DOHH2 (cell line): ENCODE data around the gene SRC.

ENCODE experiments used
- H3F3A ChIP-seq: fragments of 200-600 bp; sonication (generic), shearing (Covaris generic); 2 replicates; pipeline ENCODE4 v1.6.0; 2016; ENCODE audit warnings: antibody characterized with exemption, mild to moderate bottlenecking; ENCODE audit not compliant: control insufficient read depth, insufficient read depth
- H3K27ac ChIP-seq: fragments of 200-600 bp; sonication (generic); 2 replicates; pipeline ENCODE4 v1.5.1; 2014; ENCODE audit warnings: low read depth, mild to moderate bottlenecking, low read length, moderate library complexity
- H3K27me3 ChIP-seq: fragments of 200-600 bp; sonication (generic); 2 replicates; pipeline ENCODE4 v1.6.1; 2014; ENCODE audit warnings: mild to moderate bottlenecking, low read length, mixed read lengths; ENCODE audit not compliant: control insufficient read depth
- H3K36me3 ChIP-seq: fragments of 200-600 bp; sonication (generic); 2 replicates; pipeline ENCODE4 v1.6.1; 2014; ENCODE audit warnings: mild to moderate bottlenecking, low read length, moderate library complexity, mixed read lengths; ENCODE audit not compliant: control insufficient read depth
- H3K4me1 ChIP-seq: fragments of 200-600 bp; sonication (generic); 2 replicates; pipeline ENCODE4 v1.6.1; 2014; ENCODE audit warnings: mild to moderate bottlenecking, low read length, mixed read lengths; ENCODE audit not compliant: control insufficient read depth
- H3K4me2 ChIP-seq: fragments of 200-600 bp; sonication (generic); 2 replicates; pipeline ENCODE4 v1.6.0; 2014; ENCODE audit warnings: mild to moderate bottlenecking, low read length, moderate library complexity
- H3K4me3 ChIP-seq: fragments of 200-600 bp; sonication (generic); 2 replicates; pipeline ENCODE4 v1.5.1; 2014; ENCODE audit warnings: mild to moderate bottlenecking, low read length, mixed read lengths
- H3K79me2 ChIP-seq: fragments of 200-600 bp; sonication (generic); 2 replicates; pipeline ENCODE4 v1.6.1; 2014; ENCODE audit warnings: mild to moderate bottlenecking, low read length, mixed read lengths; ENCODE audit not compliant: control insufficient read depth
- H3K9me2 ChIP-seq: fragments of 200-600 bp; sonication (generic); replicated peaks from 2 replicates; pipeline ENCODE4 v1.6.1; 2014; ENCODE audit warnings: mild to moderate bottlenecking, low read length, mixed read lengths; ENCODE audit not compliant: control insufficient read depth
- H3K9me3 ChIP-seq: fragments of 200-600 bp; sonication (generic); 2 replicates; pipeline ENCODE4 v1.6.1; 2014; ENCODE audit warnings: antibody characterized with exemption, low read length, mixed read lengths; ENCODE audit not compliant: control insufficient read depth, insufficient read depth
- H4K20me1 ChIP-seq: fragments of 200-600 bp; sonication (generic); 2 replicates; pipeline ENCODE4 v1.6.0; 2014; ENCODE audit warnings: low read depth, mild to moderate bottlenecking, antibody characterized with exemption, low read length, moderate library complexity; ENCODE audit not compliant: control insufficient read depth, insufficient read depth
- CTCF ChIP-seq: fragments of 200-600 bp; sonication (generic); IDR thresholded peaks from one replicate; pipeline ENCODE4 v1.5.1; 2014; ENCODE audit warnings: antibody characterized with exemption, mild to moderate bottlenecking, low read depth, low read length; ENCODE audit not compliant: poor library complexity, severe bottlenecking
- EZH2phosphoT487 ChIP-seq: fragments of 200-600 bp; sonication (generic); IDR thresholded peaks from 2 replicates; pipeline ENCODE4 v1.6.1; 2017; ENCODE audit warnings: borderline replicate concordance, mild to moderate bottlenecking, antibody characterized with exemption, low read length, moderate library complexity, mixed read lengths

SRC gene

GRCh38 chr20:37329481-37330165, 16.3 kb upstream of the SRC start:
- no peak overlapping the region for H3K4me3 ChIP-seq
- H3K79me2 ChIP-seq = no peaks in the 10 kb centered on the region
- no peaks in the 10 kb centered on the region for H3K36me3 ChIP-seq
- H3K27ac ChIP-seq = no peak overlapping the region
- no peaks in the 10 kb centered on the region for H3K4me1 ChIP-seq
- H3K9me2 ChIP-seq = no peaks in the 10 kb centered on the region
- no peaks in the 10 kb centered on the region for H3F3A ChIP-seq
- no peak for TF ChIP-seq EZH2phosphoT487
- no peak for TF ChIP-seq CTCF
- H3K27me3 ChIP-seq = peaks cover 9% of the 10 kb centered on the region
- no peak overlapping the region for H3K4me2 ChIP-seq
- H4K20me1 ChIP-seq = no peaks in the 10 kb centered on the region
- H3K9me3 ChIP-seq = no peaks in the 10 kb centered on the region

GRCh38 chr20:37330316-37330715, 15.6 kb upstream of the SRC start:
- Histone ChIP-seq H3K9me3 (no peaks in the 10 kb centered on the region), H3K4me1 (no peaks in the 10 kb centered on the region), H3K27me3 (peaks cover 11% of the 10 kb centered on the region), H3K4me3 (no peak overlapping the region), H3F3A (no peaks in the 10 kb centered on the region), H3K27ac (no peak overlapping the region), H3K79me2 (no peaks in the 10 kb centered on the region), H3K36me3 (no peaks in the 10 kb centered on the region), H3K4me2 (no peak overlapping the region), H4K20me1 (no peaks in the 10 kb centered on the region), H3K9me2 (no peaks in the 10 kb centered on the region)
- TF ChIP-seq EZH2phosphoT487 (no peak), CTCF (no peak)

- no peak for TF ChIP-seq CTCF
- no peak for TF ChIP-seq EZH2phosphoT487
- no peaks in the 10 kb centered on the region for H3K9me2 ChIP-seq
- H3K4me2 ChIP-seq = no peak overlapping the region
Measured at GRCh38 chr20:37331060-37331857, 14.7 kb upstream of the SRC start.

More at GRCh38 chr20:37331060-37331857, 14.7 kb upstream of the SRC start:
- Histone ChIP-seq H4K20me1 (no peaks in the 10 kb centered on the region), H3F3A (no peaks in the 10 kb centered on the region), H3K27ac (no peak overlapping the region), H3K4me3 (no peak overlapping the region), H3K4me1 (peaks cover 4% of the 10 kb centered on the region), H3K27me3 (peaks cover 20% of the 10 kb centered on the region), H3K9me3 (no peaks in the 10 kb centered on the region), H3K36me3 (no peaks in the 10 kb centered on the region), H3K79me2 (no peaks in the 10 kb centered on the region)
